Measurements from ENCODE around the gene SHF. TPM values are rescaled to one million over a fixed set of nuclear protein-coding genes. Genes with fewer than 3 reads are reported as not detected.

The SHF gene
- total and polyA plus RNA-seq, 2 of the 8 experiments (the other 6 are each of a cell fraction or from before 2014, with no cell fraction given): 13.1 to 26.7 TPM

DNA sequence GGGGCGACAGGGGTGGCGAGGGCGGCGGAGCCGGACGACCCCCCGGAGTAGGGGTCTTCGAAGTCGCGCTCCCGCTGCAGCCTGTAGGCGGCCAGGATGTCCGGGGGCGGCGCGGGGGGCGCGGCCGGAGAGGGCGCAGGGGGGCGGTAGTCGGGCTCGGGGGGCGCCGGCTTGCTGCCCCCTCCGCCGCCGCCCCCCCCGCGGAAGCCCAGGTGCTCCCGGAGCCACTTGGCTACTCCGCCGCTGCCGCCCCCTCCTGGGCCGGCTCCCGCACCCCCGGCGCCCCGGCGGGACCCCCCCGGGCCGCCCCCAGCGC is 230 bp downstream of the SHF start:
- H4K20me1 ChIP-seq (replicated peaks in 1 of 2; ENCODE audit: control insufficient read depth in 1 of 2, insufficient read depth in 2 of 2, low read length in 2 of 2): peaks cover 3 to 23% of the 10 kb centered on the region in 2 experiments
- H3K4me3 ChIP-seq (ENCODE audit: extremely low read depth in 1 of 4, insufficient read depth in 2 of 4, low read depth in 3 of 4, low read length in 4 of 4): peak overlapping the region; percentile 51 to 89 (median 62)
- no peaks in the 10 kb centered on the region for H3K36me3 ChIP-seq (ENCODE audit: control insufficient read depth in 2 of 4, insufficient read depth in 4 of 4, low read length in 3 of 4)
- H3K18ac ChIP-seq (ENCODE audit: extremely low read depth, low read length): no peak overlapping the region
- no peak overlapping the region for H3K4ac ChIP-seq (replicated peaks; ENCODE audit: insufficient read length, low read depth, low read length)
- ChIA-PET CTCF (ENCODE audit: partially characterized antibody) (interaction anchor here (39.2 to 41.8 kb wide), 2 partner anchors 6 to 13 kb away, joined by 1117 read pairs; partner anchors contain the start of gene SHF), POLR2A (ENCODE audit: partially characterized antibody) (interaction anchor here (0.8 to 6.4 kb wide), 6 partner anchors 8 to 23 kb away, joined by 3 to 55 read pairs (median 4); no protein-coding TSS in a partner anchor)
- peak overlapping the region; percentile 54; the same call in 1 of the 2 replicates for H4K8ac ChIP-seq (ENCODE audit: extremely low read depth, insufficient read depth, low read length)
- peaks cover 5 to 27% (median 15%) of the 10 kb centered on the region in 4 experiments for H3K4me1 ChIP-seq (replicated peaks in 1 of 4; ENCODE audit: control insufficient read depth in 3 of 4, insufficient read depth in 4 of 4, low read length in 3 of 4)
- no peak overlapping the region for H2BK120ac ChIP-seq (replicated peaks; ENCODE audit: low read depth, low read length)
- H3K9me3 ChIP-seq (ENCODE audit: insufficient read depth in 2 of 2, low read depth in 1 of 2, low read length in 1 of 2): no peaks in the 10 kb centered on the region
- TF ChIP-seq PHF8 (conservative IDR thresholded peaks at IDR 0.05; ENCODE audit: low read depth, low read length) (peak; percentile 32; the same call in 1 of the 2 replicates), NRF1 (IDR thresholded peaks at IDR 0.05; ENCODE audit: low read depth, low read length) (no peak)
- peaks cover 16% of the 10 kb centered on the region; the same call in 1 of the 2 replicates for H3K23me2 ChIP-seq (ENCODE audit: low read depth, low read length)
- no peak overlapping the region for H2BK12ac ChIP-seq (ENCODE audit: low read depth, low read length)
- no peak overlapping the region for H3K23ac ChIP-seq (ENCODE audit: insufficient read length)
- no peak overlapping the region for H2BK5ac ChIP-seq (ENCODE audit: low read depth, low read length)
- peak overlapping the region in 1 of 4 experiments; percentile 37; a peak in 1 of 7 replicates for H3K9ac ChIP-seq (replicated peaks in 1 of 4; ENCODE audit: extremely low read depth in 1 of 4, low read depth in 3 of 4, low read length in 3 of 4)
- peaks cover 8 to 42% of the 10 kb centered on the region in 2 experiments; a peak in 3 of 4 replicates for H3K79me2 ChIP-seq (ENCODE audit: control insufficient read depth in 1 of 2, insufficient read depth in 2 of 2, low read length in 2 of 2)
- no peak overlapping the region for H3K27ac ChIP-seq (ENCODE audit: low read depth, low read length)
- no peak overlapping the region for H2BK15ac ChIP-seq (ENCODE audit: low read length)
- no peak overlapping the region for H4K5ac ChIP-seq (ENCODE audit: insufficient read length, low read depth, low read length)
- DNase-seq (ENCODE audit: low read depth in 1 of 2, low spot score in 2 of 2): no peak
- H3K14ac ChIP-seq (ENCODE audit: insufficient read length): no peak overlapping the region
- H2BK20ac ChIP-seq (ENCODE audit: low read length): no peak overlapping the region
- peak overlapping the region; percentile 71 to 94; a peak in 3 of 4 replicates for H3K4me2 ChIP-seq (ENCODE audit: insufficient read depth in 1 of 2, low read depth in 2 of 2, low read length in 2 of 2)
- H3K56ac ChIP-seq (replicated peaks; ENCODE audit: insufficient read length, low read depth, low read length): no peak overlapping the region
- H3K27me3 ChIP-seq (replicated peaks in 1 of 4; ENCODE audit: control insufficient read depth in 3 of 4, extremely low read depth in 1 of 4, insufficient read depth in 3 of 4, low read length in 3 of 4): peaks cover 0 to 19% (median 13%) of the 10 kb centered on the region in 4 experiments; a peak in 6 of 7 replicates
- no peak overlapping the region for H4K91ac ChIP-seq (replicated peaks; ENCODE audit: insufficient read length, low read length)
- no peak overlapping the region for H2AK5ac ChIP-seq (ENCODE audit: low read depth, low read length)
- FAIRE-seq: no peak
- no CpG with 5 or more reads among the region's 43 CpGs for WGBS, 2 experiments (ENCODE audit: extremely low coverage in 1 of 2, insufficient coverage in 1 of 2, insufficient read length in 1 of 2, insufficient replicate concordance in 2 of 2, low coverage in 1 of 2, low lambda C conversion rate in 2 of 2, missing lambda C conversion rate in 1 of 2)
- peaks cover 9% of the 10 kb centered on the region for H3K79me1 ChIP-seq (ENCODE audit: low read depth, low read length)
- H2AFZ ChIP-seq (ENCODE audit: low read length): no peak overlapping the region
